GM18498 (cell line): ENCODE data around the gene AP1G1.
"Not testable (repeated sequence)": the region's sequence is repeated elsewhere in the genome, so short reads cannot be mapped to it uniquely, and the experiment has no call there.

Experiments
- ATAC-seq: cut with Tn5 transposase; IDR thresholded peaks from one replicate; pipeline ENCODE4 v1.9.1; 2021; ENCODE audit warnings: mild to moderate bottlenecking, moderate library complexity; ENCODE audit not compliant: unreplicated experiment

The AP1G1 gene

GRCh38 chr16:71709229-71709781, 99.3 kb downstream of the AP1G1 start:
- no peak for ATAC-seq

- ATAC-seq = no peak
Measured at GRCh38 chr16:71708696-71709095, 99.9 kb downstream of the AP1G1 start.

GRCh38 chr16:71707199-71707598, 101.4 kb downstream of the AP1G1 start:
- no peak for ATAC-seq

GRCh38 chr16:71706046-71706445, 102.6 kb downstream of the AP1G1 start:
- ATAC-seq = no peak

GRCh38 chr16:71703333-71703732, 105.3 kb downstream of the AP1G1 start:
- no peak for ATAC-seq

GRCh38 chr16:71700831-71701230, 107.8 kb downstream of the AP1G1 start:
- ATAC-seq = no peak

GRCh38 chr16:71698491-71698890, 110.1 kb downstream of the AP1G1 start:
- ATAC-seq = no peak

- ATAC-seq = no peak
Measured at GRCh38 chr16:71693164-71693563, 115.5 kb downstream of the AP1G1 start.

- no peak for ATAC-seq
Measured at GRCh38 chr16:71689901-71690300, 118.7 kb downstream of the AP1G1 start.

- no peak for ATAC-seq
Measured at GRCh38 chr16:71687861-71688260, 120.8 kb downstream of the AP1G1 start.

- ATAC-seq = not testable (repeated sequence)
Measured at GRCh38 chr16:71684280-71684679, 124.4 kb downstream of the AP1G1 start.

- ATAC-seq = no peak
Measured at GRCh38 chr16:71681360-71681759, 127.3 kb downstream of the AP1G1 start.
